HepG2 (cell line): Measurements from ENCODE around the gene UBC. TPM values are rescaled to one million over a fixed set of nuclear protein-coding genes. Genes with fewer than 3 reads are reported as not detected.

Source experiments
- ATAC-seq: fragments of 200-7000 bp; cut with Tn5 transposase; 3 replicates; pipeline ENCODE4 v1.9.1; 2020; ENCODE audit warnings: mild to moderate bottlenecking, moderate library complexity
- BruUV-seq: library from RNA; stranded (reverse); fragments of 400-500 nt; replicated peaks from 2 replicates; lab custom pipeline; 2021; lab: Mats Ljungman, UMichigan
- CTCF ChIA-PET: fragments of 300-600 bp; formaldehyde crosslinking; extraction: SDS; loops from one replicate; lab custom pipeline; 2021; ENCODE audit warnings: low total read pairs, inconsistent platforms, low intra/inter-chr PET ratio; lab: Yijun Ruan, JAX
- POLR2A ChIA-PET: fragments of 350-600 bp; sonication (Branson Sonifier 250); formaldehyde crosslinking; loops from one replicate; lab custom pipeline; 2020; ENCODE audit warnings: antibody characterized with exemption, inconsistent platforms; lab: Yijun Ruan, JAX
- DNase-seq: peaks from one replicate; pipeline ENCODE4 v3.0.0-alpha.2; 2015; ENCODE audit warnings: low spot score
- FAIRE-seq: peaks from 3 replicates; lab custom pipeline; 2011; peaks lifted over from hg19 to GRCh38; lab: Jason Lieb, UNC
- H2AFZ ChIP-seq: one replicate; pipeline ENCODE4 v1.6.1; 2011; ENCODE audit warnings: low read length, inconsistent platforms
- H3K27ac ChIP-seq: fragments of 300-600 bp; 3 replicates; pipeline ENCODE4 v1.8.0; 2011; ENCODE audit warnings: mixed run types, mild to moderate bottlenecking, mixed read lengths, low read length, inconsistent platforms; ENCODE audit not compliant: insufficient read depth; ENCODE audit errors: extremely low read length
- H3K27me3 ChIP-seq, 2 experiments: fragments of 200-600 bp in 1 of 2; 2 replicates in 1 of 2; 3 replicates in 1 of 2; pipeline versions ENCODE4 v1.6.0 to v1.8.0; 2011; ENCODE audit warnings: low read length in 2 of 2, mild to moderate bottlenecking in 2 of 2, moderate library complexity in 2 of 2, inconsistent platforms in 1 of 2; ENCODE audit not compliant: insufficient read depth in 2 of 2, control insufficient read depth in 1 of 2
- H3K36me3 ChIP-seq, 2 experiments: fragments of 200-600 bp in 1 of 2; replicated peaks in 1 of 2; 2 replicates in 1 of 2; 3 replicates in 1 of 2; pipeline versions ENCODE4 v1.5.1 to v1.8.0; 2011; ENCODE audit warnings: low read length in 2 of 2, inconsistent platforms in 1 of 2; ENCODE audit not compliant: insufficient read depth in 2 of 2, control insufficient read depth in 1 of 2
- H3K4me1 ChIP-seq: 2 replicates; pipeline ENCODE4 v1.5.1; 2012; ENCODE audit warnings: low read length, inconsistent platforms; ENCODE audit not compliant: insufficient read depth
- H3K4me2 ChIP-seq: 2 replicates; pipeline ENCODE4 v1.6.0; 2011; ENCODE audit warnings: low read depth, low read length, inconsistent platforms
- H3K4me3 ChIP-seq, 3 experiments: fragments of 200-600 bp in 1 of 3; sonication (generic), shearing (Covaris generic) in 1 of 3; replicated peaks in 1 of 3; 2 replicates each; pipeline ENCODE4 v1.5.1; 2011 to 2016; ENCODE audit warnings: low read length in 3 of 3, inconsistent platforms in 2 of 3, low read depth in 2 of 3, mild to moderate bottlenecking in 2 of 3, control low read depth in 1 of 3, mixed read lengths in 1 of 3; ENCODE audit not compliant: insufficient read depth in 1 of 3
- H3K79me2 ChIP-seq: one replicate; pipeline ENCODE4 v1.6.1; 2011; ENCODE audit warnings: low read length, inconsistent platforms; ENCODE audit not compliant: insufficient read depth
- H3K9ac ChIP-seq: 2 replicates; pipeline ENCODE4 v1.6.0; 2011; ENCODE audit warnings: mild to moderate bottlenecking, low read depth, low read length, inconsistent platforms; ENCODE audit not compliant: insufficient read depth
- H3K9me3 ChIP-seq: 2 replicates; pipeline ENCODE4 v1.5.1; 2012; ENCODE audit warnings: mild to moderate bottlenecking, low read length
- H4K20me1 ChIP-seq: 2 replicates; pipeline ENCODE4 v1.6.0; 2011; ENCODE audit warnings: inconsistent platforms, mild to moderate bottlenecking, low read length, moderate library complexity; ENCODE audit not compliant: insufficient read depth
- AGO2 ChIP-seq: fragments of 200-400 bp; formaldehyde crosslinking; optimal IDR thresholded peaks from 2 replicates; pipeline ENCODE3; 2017; ENCODE audit warnings: mild to moderate bottlenecking, low read depth, low read length, moderate library complexity
- MEIS2 ChIP-seq: sonication (generic); formaldehyde crosslinking; IDR thresholded peaks from 2 replicates; pipeline ENCODE4 v1.9.0; 2021; ENCODE audit warnings: mild to moderate bottlenecking, missing genetic modification reagents
- SCMH1 ChIP-seq: sonication (generic); formaldehyde crosslinking; IDR thresholded peaks from 2 replicates; pipeline ENCODE4 v1.9.0; 2021; ENCODE audit warnings: missing genetic modification reagents, mild to moderate bottlenecking, borderline replicate concordance
- SNAPC5 ChIP-seq: sonication (generic); formaldehyde crosslinking; IDR thresholded peaks from 2 replicates; pipeline ENCODE4 v1.8.1; 2023; ENCODE audit warnings: mild to moderate bottlenecking, missing genetic modification reagents, borderline replicate concordance
- ZNF629 ChIP-seq: sonication (generic); formaldehyde crosslinking; conservative IDR thresholded peaks from 2 replicates; pipeline ENCODE4 v1.5.0; 2020; ENCODE audit warnings: missing genetic modification reagents
- ZNF768 ChIP-seq: sonication (generic); formaldehyde crosslinking; IDR thresholded peaks from 2 replicates; pipeline ENCODE4 v1.4.0; 2020; ENCODE audit warnings: missing genetic modification reagents
- WGBS: methylation state at CpG from one replicate; pipeline ENCODE4 v1.1.6; 2017; ENCODE audit warnings: low lambda C conversion rate; 5-methylcytosine and 5-hydroxymethylcytosine counted together
- in situ Hi-C: cut with HindIII; loops from 2 replicates; pipeline ENCODE4 v1.10.0; 2017; ENCODE audit warnings: low pct_unique_long_range_greater_than_20kb; ENCODE audit not compliant: extremely low pct_ligation_motif_present
- intact Hi-C: fragments of 100-400 bp; cut with micrococcal nuclease; formaldehyde crosslinking; loops from one replicate; pipeline ENCODE4 v1.10.0; 2022; ENCODE audit not compliant: unreplicated experiment
- polyA plus RNA-seq, 8 experiments: library from polyadenylated mRNA; depleted of rRNA in 3 of 8; stranded (reverse) in 7 of 8; unstranded in 1 of 8; fragments of >200 nt; fragmentation: Illumina TruSeq in 4 of 8; extraction: Trizol in 4 of 8; gene quantifications; 2 replicates each; pipeline versions ENCODE4 v1.2.1 to v1.2.3, GENCODE V29; 2011 to 2016; ENCODE audit warnings: low read depth in 4 of 8, missing spikeins in 1 of 8, mixed read lengths in 1 of 8; ENCODE audit not compliant: insufficient read depth in 1 of 8
- total RNA-seq, 5 experiments: library from RNA; depleted of rRNA; stranded (reverse); fragments of >200 nt; fragmentation: Illumina TruSeq; extraction: Trizol; gene quantifications; 2 replicates each; pipeline ENCODE4 v1.2.3, GENCODE V29; 2016; ENCODE audit warnings: low read depth in 1 of 5

The UBC gene
- total and polyA plus RNA-seq, 2 of the 13 experiments (the other 11 are each of a cell fraction or from before 2014, with no cell fraction given): 805 to 1,432 TPM

- POLR2A ChIA-PET: no interaction called here
- no peak for ATAC-seq
Measured at GRCh38 chr12:124954771-124955170, 40.3 kb upstream of the UBC start.

GRCh38 chr12:124953689-124954405 is 39.4 kb upstream of the UBC start:
- TF ChIP-seq SCMH1 (CRISPR knock-in tag): no peak
- TF ChIP-seq SNAPC5: no peak
- peak; percentile 57 for TF ChIP-seq AGO2
- Histone ChIP-seq H4K20me1 (no peaks in the 10 kb centered on the region), H3K27me3 (no peaks in the 10 kb centered on the region), H3K79me2 (no peaks in the 10 kb centered on the region), H3K36me3 (peaks cover 18 to 62% of the 10 kb centered on the region in 2 experiments; a peak in 4 of 5 replicates), H3K9ac (no peak overlapping the region), H3K9me3 (no peaks in the 10 kb centered on the region), H3K4me1 (no peaks in the 10 kb centered on the region), H2AFZ (no peak overlapping the region), H3K4me2 (no peak overlapping the region), H3K27ac (no peak overlapping the region), H3K4me3 (no peak overlapping the region)
- CTCF ChIA-PET: no interaction called here
- ATAC-seq: no peak
- 95% methylated on average over 22 of the region's 32 CpGs for WGBS
- DNase-seq: no peak
- no peak for FAIRE-seq
- no TSS peak for BruUV-seq
- POLR2A ChIA-PET: no interaction called here
- intact Hi-C loops: no loop called here
- in situ Hi-C loops: no loop called here

More at GRCh38 chr12:124954771-124955170, 40.3 kb upstream of the UBC start:
- CTCF ChIA-PET: no interaction called here
- Histone ChIP-seq H3K27me3 (no peaks in the 10 kb centered on the region), H3K27ac (no peak overlapping the region), H3K9me3 (no peaks in the 10 kb centered on the region), H2AFZ (no peak overlapping the region), H3K9ac (no peak overlapping the region), H3K36me3 (peaks cover 21 to 61% of the 10 kb centered on the region in 2 experiments; a peak in 4 of 5 replicates), H3K4me1 (no peaks in the 10 kb centered on the region), H4K20me1 (no peaks in the 10 kb centered on the region), H3K4me3 (no peak overlapping the region), H3K4me2 (no peak overlapping the region), H3K79me2 (no peaks in the 10 kb centered on the region)
- intact Hi-C loops (no loop called here), in situ Hi-C loops (no loop called here)
- DNase-seq (no peak), FAIRE-seq (no peak)
- TF ChIP-seq ZNF768: peak; percentile 71; the same call in 1 of the 2 replicates
- no peak for TF ChIP-seq MEIS2 (CRISPR knock-in tag)
- TF ChIP-seq ZNF629 (CRISPR knock-in tag): 0 out of 2 replicates have a peak, but pooled peaks have one; percentile 19
- no TSS peak for BruUV-seq
- WGBS: 95% methylated on average over 4 of the region's 4 CpGs
